ENCODE measurements around the gene HORMAD1.

The HORMAD1 gene

GRCh38 chr1:150748878-150749719 lies 28.4 kb upstream of the HORMAD1 start:
- TF ChIP-seq FOXP2 (optimal IDR thresholded peaks at IDR 0.05; ENCODE audit: borderline replicate concordance, extremely low read depth, extremely low read length, insufficient read depth) (no peak), SIN3A (IDR thresholded peaks at IDR 0.05; ENCODE audit: borderline replicate concordance, insufficient read depth, low read length) (no peak), REST (IDR thresholded peaks at IDR 0.05; ENCODE audit: insufficient read depth in 1 of 2, low read depth in 2 of 2, low read length in 2 of 2) (no peak), POLR2AphosphoS5 (IDR thresholded peaks at IDR 0.05; ENCODE audit: low read depth, low read length) (no peak), TAF1 (IDR thresholded peaks at IDR 0.05; ENCODE audit: borderline replicate concordance, insufficient read depth, low read length) (no peak)

- TF ChIP-seq POLR2AphosphoS5 (IDR thresholded peaks at IDR 0.05; ENCODE audit: low read depth, low read length), result no peak
- TF ChIP-seq REST (IDR thresholded peaks at IDR 0.05; ENCODE audit: insufficient read depth in 1 of 2, low read depth in 2 of 2, low read length in 2 of 2), result no peak
- TF ChIP-seq FOXP2 (optimal IDR thresholded peaks at IDR 0.05; ENCODE audit: borderline replicate concordance, extremely low read depth, extremely low read length, insufficient read depth), result no peak
- TF ChIP-seq TAF1 (IDR thresholded peaks at IDR 0.05; ENCODE audit: borderline replicate concordance, insufficient read depth, low read length), result no peak
- TF ChIP-seq SIN3A (IDR thresholded peaks at IDR 0.05; ENCODE audit: borderline replicate concordance, insufficient read depth, low read length), result no peak
Observed at GRCh38 chr1:150730130-150730721, 9.5 kb upstream of the HORMAD1 start.

GRCh38 chr1:150724336-150724735 lies 3.6 kb upstream of the HORMAD1 start:
- TF ChIP-seq TAF1 (IDR thresholded peaks at IDR 0.05; ENCODE audit: borderline replicate concordance, insufficient read depth, low read length), result no peak

- TF ChIP-seq SIN3A (IDR thresholded peaks at IDR 0.05; ENCODE audit: borderline replicate concordance, insufficient read depth, low read length), result no peak
- no peak for TF ChIP-seq POLR2AphosphoS5 (IDR thresholded peaks at IDR 0.05; ENCODE audit: low read depth, low read length)
- TF ChIP-seq FOXP2 (optimal IDR thresholded peaks at IDR 0.05; ENCODE audit: borderline replicate concordance, extremely low read depth, extremely low read length, insufficient read depth), result no peak
- no peak for TF ChIP-seq TAF1 (IDR thresholded peaks at IDR 0.05; ENCODE audit: borderline replicate concordance, insufficient read depth, low read length)
- TF ChIP-seq REST (IDR thresholded peaks at IDR 0.05; ENCODE audit: insufficient read depth in 1 of 2, low read depth in 2 of 2, low read length in 2 of 2), result no peak
Observed at GRCh38 chr1:150720098-150720497, 597 bp downstream of the HORMAD1 start.

- no peak for TF ChIP-seq TAF1 (IDR thresholded peaks at IDR 0.05; ENCODE audit: borderline replicate concordance, insufficient read depth, low read length)
Observed at GRCh38 chr1:150718225-150718891, 2.3 kb downstream of the HORMAD1 start.

- no peak for TF ChIP-seq POLR2AphosphoS5 (IDR thresholded peaks at IDR 0.05; ENCODE audit: low read depth, low read length)
- TF ChIP-seq SIN3A (IDR thresholded peaks at IDR 0.05; ENCODE audit: borderline replicate concordance, insufficient read depth, low read length), result no peak
- TF ChIP-seq FOXP2 (optimal IDR thresholded peaks at IDR 0.05; ENCODE audit: borderline replicate concordance, extremely low read depth, extremely low read length, insufficient read depth), result no peak
- TF ChIP-seq REST (IDR thresholded peaks at IDR 0.05; ENCODE audit: insufficient read depth in 1 of 2, low read depth in 2 of 2, low read length in 2 of 2), result no peak
- no peak for TF ChIP-seq TAF1 (IDR thresholded peaks at IDR 0.05; ENCODE audit: borderline replicate concordance, insufficient read depth, low read length)
Observed at GRCh38 chr1:150708595-150708994, 12.1 kb downstream of the HORMAD1 start.
